Small intestine (tissue), 7 donors: ENCODE measurements around the gene AP1M2. TPM values are rescaled to one million over a fixed set of nuclear protein-coding genes. Genes with fewer than 3 reads are reported as not detected.

Experiments used
- DNase-seq, 2 donors: peaks; one replicate each; pipeline versions ENCODE4 v3.0.0 to v3.0.0-alpha.2; 2013
- FAIRE-seq: peaks from 2 replicates; lab custom pipeline; 2012; peaks lifted over from hg19 to GRCh38; lab: Jason Lieb, UNC
- H3K27ac ChIP-seq, 3 donors: one replicate each; pipeline ENCODE4 v1.5.1; 2013; ENCODE audit warnings: low read length in 2 of 3, mild to moderate bottlenecking in 2 of 3, control low read depth in 1 of 3, inconsistent platforms in 1 of 3, low read depth in 1 of 3, moderate library complexity in 1 of 3
- H3K27me3 ChIP-seq, 3 donors: one replicate each; pipeline ENCODE4 v1.6.1; 2013; ENCODE audit warnings: low read length in 3 of 3, inconsistent platforms in 1 of 3; ENCODE audit not compliant: control insufficient read depth in 3 of 3, insufficient read depth in 3 of 3
- H3K36me3 ChIP-seq, 3 donors: one replicate each; pipeline ENCODE4 v1.6.1; 2013; ENCODE audit warnings: low read length in 3 of 3, inconsistent platforms in 1 of 3, low read depth in 1 of 3, mild to moderate bottlenecking in 1 of 3, moderate library complexity in 1 of 3; ENCODE audit not compliant: control insufficient read depth in 3 of 3, insufficient read depth in 2 of 3
- H3K4me1 ChIP-seq, 3 donors: one replicate each; pipeline ENCODE4 v1.6.1; 2013; ENCODE audit warnings: low read length in 2 of 3, inconsistent platforms in 1 of 3, low read depth in 1 of 3, mild to moderate bottlenecking in 1 of 3, moderate library complexity in 1 of 3; ENCODE audit not compliant: control insufficient read depth in 3 of 3, insufficient read depth in 2 of 3
- H3K4me3 ChIP-seq, 3 donors: one replicate each; pipeline ENCODE4 v1.5.1; 2013; ENCODE audit warnings: low read length in 3 of 3, control low read depth in 1 of 3, inconsistent platforms in 1 of 3, low read depth in 1 of 3, mild to moderate bottlenecking in 1 of 3, moderate library complexity in 1 of 3
- H3K9me3 ChIP-seq, 2 donors: one replicate each; pipeline ENCODE4 v1.6.1; 2013; ENCODE audit warnings: low read depth in 1 of 2, low read length in 1 of 2; ENCODE audit not compliant: control insufficient read depth in 2 of 2, insufficient read depth in 1 of 2
- WGBS, 3 donors: extraction: QIAGEN DNeasy Blood & Tissue Kit; methylation state at CpG; one replicate each; pipeline ENCODE4 v1.1.7; 2013; 5-methylcytosine and 5-hydroxymethylcytosine counted together
- polyA plus RNA-seq, 4 donors: library from polyadenylated mRNA; stranded (reverse) in 3 of 4; unstranded in 1 of 4; fragments of 200-250 nt in 3 of 4; fragments of 120-200 nt in 1 of 4; gene quantifications; one replicate each; pipeline versions ENCODE4 v1.2.1 to v1.2.3, GENCODE V29; 2013
- donor health status: healthy with polysubstance abuse.
- donor health status: control.
- donor health status: control.
- donor health status: Bipolar disorder and iron deficiency.
- donor health status: healthy.

Gene AP1M2
- polyA plus RNA-seq, 4 donors = 85.5 to 238 (median 99.7) TPM

DNA sequence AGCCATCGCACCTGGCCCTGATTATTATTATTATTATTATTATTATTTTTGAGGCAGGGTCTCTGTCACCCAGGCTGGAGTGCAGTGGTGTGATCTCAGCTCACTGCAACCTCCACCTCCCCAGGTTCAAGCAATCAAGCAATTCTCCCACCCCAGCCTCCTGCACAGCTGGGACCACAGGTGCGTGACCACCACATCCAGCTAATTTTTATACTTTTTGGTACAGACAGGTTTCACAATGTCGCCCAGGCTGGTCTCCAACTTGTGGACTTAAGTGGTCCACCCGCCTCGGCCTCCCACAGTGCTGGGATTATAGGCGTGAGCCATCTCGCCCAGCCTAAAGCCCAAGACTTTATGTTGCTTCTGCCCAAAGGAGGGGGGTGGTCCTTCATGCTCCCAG lies 6.0 kb upstream of the AP1M2 start:
- 94 to 96% (median 96%) methylated on average over 7 of the region's 7 CpGs for WGBS, 3 donors
- H3K27ac ChIP-seq = no peak overlapping the region
- DNase-seq (no peak), FAIRE-seq (no peak)
- no peaks in the 10 kb centered on the region for H3K36me3 ChIP-seq
- H3K4me3 ChIP-seq = no peak overlapping the region
- no peaks in the 10 kb centered on the region for H3K27me3 ChIP-seq
- H3K9me3 ChIP-seq = no peaks in the 10 kb centered on the region
- H3K4me1 ChIP-seq = no peaks in the 10 kb centered on the region

GRCh38 chr19:10587839-10588150 lies 683 bp upstream of the AP1M2 start:
- Histone ChIP-seq H3K4me1 (no peaks in the 10 kb centered on the region), H3K9me3 (no peaks in the 10 kb centered on the region), H3K27me3 (peaks cover 0 to 5% (median 0%) of the 10 kb centered on the region in 3 donors), H3K4me3 (no peak overlapping the region), H3K27ac (no peak overlapping the region), H3K36me3 (peaks cover 0 to 15% (median 4%) of the 10 kb centered on the region in 3 donors)
- 89 to 93% (median 92%) methylated on average over 2 of the region's 2 CpGs for WGBS, 3 donors
- FAIRE-seq = no peak
- no peak for DNase-seq

GRCh38 chr19:10586396-10586795 lies 716 bp downstream of the AP1M2 start:
- H3K4me3 ChIP-seq = peak overlapping the region in 2 of 3 donors; percentile 76 to 77
- FAIRE-seq = no peak

GRCh38 chr19:10583036-10583776 lies 3.9 kb downstream of the AP1M2 start:
- Histone ChIP-seq H3K36me3 (peaks cover 0 to 58% (median 5%) of the 10 kb centered on the region in 3 donors), H3K27me3 (peaks cover 0 to 5% (median 0%) of the 10 kb centered on the region in 3 donors), H3K4me1 (no peaks in the 10 kb centered on the region), H3K4me3 (no peak overlapping the region), H3K9me3 (no peaks in the 10 kb centered on the region), H3K27ac (no peak overlapping the region)
- FAIRE-seq = no peak
- DNase-seq = no peak
- 80 to 88% (median 86%) methylated on average over 9 of the region's 9 CpGs for WGBS, 3 donors

More at GRCh38 chr19:10586396-10586795, 716 bp downstream of the AP1M2 start:
- H3K27ac ChIP-seq = no peak overlapping the region
- WGBS, 3 donors = 34 to 70% (median 46%) methylated on average over 6 of the region's 6 CpGs
- peaks cover 0 to 26% (median 4%) of the 10 kb centered on the region in 3 donors for H3K36me3 ChIP-seq
- H3K27me3 ChIP-seq = peaks cover 0 to 5% (median 0%) of the 10 kb centered on the region in 3 donors
- no peak for DNase-seq
- H3K4me1 ChIP-seq = no peaks in the 10 kb centered on the region
- no peaks in the 10 kb centered on the region for H3K9me3 ChIP-seq

DNA sequence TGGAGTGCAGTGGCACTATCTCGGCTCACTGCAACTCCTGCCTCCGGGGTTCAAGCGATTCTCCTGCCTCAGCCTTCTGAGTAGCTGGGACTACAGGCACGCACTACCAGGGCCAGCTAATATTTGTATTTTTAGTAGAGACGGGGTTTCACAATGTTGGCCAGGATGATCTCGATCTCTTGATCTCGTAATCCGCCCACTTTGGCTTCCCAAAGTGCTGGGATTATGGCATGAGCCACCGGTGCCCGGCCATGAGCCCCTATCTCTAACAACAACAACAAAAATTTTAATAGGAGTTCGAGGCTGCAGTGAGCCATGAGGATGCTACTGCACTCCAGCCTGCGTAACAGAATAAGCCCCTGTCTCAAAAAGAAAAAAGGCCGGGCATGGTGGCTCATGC lies 5.0 kb downstream of the AP1M2 start:
- Histone ChIP-seq H3K27me3 (peaks cover 0 to 4% (median 0%) of the 10 kb centered on the region in 3 donors), H3K4me3 (no peak overlapping the region), H3K4me1 (no peaks in the 10 kb centered on the region), H3K9me3 (no peaks in the 10 kb centered on the region), H3K27ac (no peak overlapping the region), H3K36me3 (peaks cover 0 to 66% (median 5%) of the 10 kb centered on the region in 3 donors)
- 87 to 94% (median 88%) methylated on average over 13 of the region's 13 CpGs for WGBS, 3 donors
- FAIRE-seq (no peak), DNase-seq (no peak)

- Histone ChIP-seq H3K36me3 (peaks cover 0 to 70% (median 5%) of the 10 kb centered on the region in 3 donors), H3K27me3 (no peaks in the 10 kb centered on the region), H3K9me3 (no peaks in the 10 kb centered on the region), H3K27ac (no peak overlapping the region), H3K4me3 (no peak overlapping the region), H3K4me1 (no peaks in the 10 kb centered on the region)
- DNase-seq (peak; percentile 88 to 91), FAIRE-seq (no peak)
- 30 to 36% (median 32%) methylated on average over 31 of the region's 31 CpGs for WGBS, 3 donors
These were observed 6.0 kb downstream of the AP1M2 start for GRCh38 chr19:10580979-10581631.

DNA sequence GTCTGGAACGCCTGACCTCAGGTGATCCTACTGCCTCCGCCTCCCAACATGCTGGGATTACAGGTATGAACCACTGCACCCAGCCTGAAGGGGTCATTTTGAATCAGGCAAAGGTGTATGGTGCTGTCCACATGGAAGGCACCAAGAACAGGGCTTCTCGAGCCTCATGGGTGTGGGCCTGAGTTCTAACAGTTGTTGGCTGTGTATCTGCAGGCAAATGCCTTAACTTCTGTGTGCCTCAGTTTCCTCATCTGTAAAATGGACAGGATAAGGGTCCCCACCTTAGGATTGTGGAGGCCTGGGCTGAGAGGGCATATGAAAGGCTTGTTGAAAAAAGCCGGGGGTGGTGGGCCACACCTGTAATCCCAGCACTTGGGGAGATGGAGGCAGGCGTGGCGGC lies 9.2 kb downstream of the AP1M2 start:
- H3K36me3 ChIP-seq = peaks cover 0 to 77% (median 1%) of the 10 kb centered on the region in 3 donors
- no peaks in the 10 kb centered on the region for H3K27me3 ChIP-seq
- H3K4me1 ChIP-seq = no peaks in the 10 kb centered on the region
- DNase-seq (no peak), FAIRE-seq (no peak)
- H3K27ac ChIP-seq = no peak overlapping the region
- no peaks in the 10 kb centered on the region for H3K9me3 ChIP-seq
- WGBS, 3 donors = 74 to 95% (median 81%) methylated on average over 6 of the region's 6 CpGs
- H3K4me3 ChIP-seq = no peak overlapping the region

GRCh38 chr19:10575011-10575716 lies 11.9 kb downstream of the AP1M2 start:
- Histone ChIP-seq H3K4me1 (no peaks in the 10 kb centered on the region), H3K27me3 (no peaks in the 10 kb centered on the region), H3K27ac (no peak overlapping the region), H3K4me3 (no peak overlapping the region), H3K36me3 (peaks cover 0 to 54% (median 1%) of the 10 kb centered on the region in 3 donors), H3K9me3 (no peaks in the 10 kb centered on the region)
- FAIRE-seq (no peak), DNase-seq (no peak)
- 83 to 86% (median 85%) methylated on average over 6 of the region's 6 CpGs for WGBS, 3 donors
